ENCODE data around the gene ITPR1. TPM values are rescaled to one million over a fixed set of nuclear protein-coding genes. Genes with fewer than 3 reads are reported as not detected.

Gene ITPR1
- total RNA-seq, 1 experiment from 2014 or later, result 5.8 TPM

- no peak for DNase-seq (ENCODE audit: low spot score)
Measured at GRCh38 chr3:4852780-4853748, 359.9 kb downstream of the ITPR1 start.

- DNase-seq (ENCODE audit: low spot score), result no peak
Measured at GRCh38 chr3:4853749-4854140, 360.6 kb downstream of the ITPR1 start.

GRCh38 chr3:4855676-4856075 lies 362.5 kb downstream of the ITPR1 start:
- DNase-seq (ENCODE audit: low spot score), result no peak

- DNase-seq (ENCODE audit: low spot score), result no peak
Measured at GRCh38 chr3:4856136-4856535, 363.0 kb downstream of the ITPR1 start.

GRCh38 chr3:4856564-4856963 lies 363.4 kb downstream of the ITPR1 start:
- DNase-seq (ENCODE audit: low spot score), result no peak

GRCh38 chr3:4856986-4857385 lies 363.8 kb downstream of the ITPR1 start:
- no peak for DNase-seq (ENCODE audit: low spot score)

GRCh38 chr3:4859788-4860187 lies 366.6 kb downstream of the ITPR1 start:
- DNase-seq (ENCODE audit: low spot score), result no peak

- DNase-seq (ENCODE audit: low spot score), result no peak
Measured at GRCh38 chr3:4862973-4863372, 369.8 kb downstream of the ITPR1 start.

- no peak for DNase-seq (ENCODE audit: low spot score)
Measured at GRCh38 chr3:4864503-4864902, 371.4 kb downstream of the ITPR1 start.

- DNase-seq (ENCODE audit: low spot score), result no peak
Measured at GRCh38 chr3:4865714-4866113, 372.6 kb downstream of the ITPR1 start.

- peak; percentile 56 for DNase-seq (ENCODE audit: low spot score)
Measured at GRCh38 chr3:4866866-4867265, 373.7 kb downstream of the ITPR1 start.

GRCh38 chr3:4877173-4877787 lies 384.1 kb downstream of the ITPR1 start:
- DNase-seq (ENCODE audit: low spot score), result no peak

GRCh38 chr3:4880850-4881249 lies 387.7 kb downstream of the ITPR1 start:
- no peak for DNase-seq (ENCODE audit: low spot score)

- DNase-seq (ENCODE audit: low spot score), result no peak
Measured at GRCh38 chr3:4882548-4882947, 389.4 kb downstream of the ITPR1 start.

- no peak for DNase-seq (ENCODE audit: low spot score)
Measured at GRCh38 chr3:4883011-4883410, 389.9 kb downstream of the ITPR1 start.

- DNase-seq (ENCODE audit: low spot score), result no peak
Measured at GRCh38 chr3:4884888-4885287, 391.7 kb downstream of the ITPR1 start.

GRCh38 chr3:4885316-4885715 lies 392.2 kb downstream of the ITPR1 start:
- no peak for DNase-seq (ENCODE audit: low spot score)

- DNase-seq (ENCODE audit: low spot score), result no peak
Measured at GRCh38 chr3:4886448-4886847, 393.3 kb downstream of the ITPR1 start.

- DNase-seq (ENCODE audit: low spot score), result no peak
Measured at GRCh38 chr3:4887177-4887576, 394.0 kb downstream of the ITPR1 start.

GRCh38 chr3:4888913-4889846 lies 396.0 kb downstream of the ITPR1 start:
- no peak for DNase-seq (ENCODE audit: low spot score)

- DNase-seq (ENCODE audit: low spot score), result no peak
Measured at GRCh38 chr3:4889896-4890295, 396.7 kb downstream of the ITPR1 start.
